Cardiac septum (tissue), 1 donor: ENCODE results near the gene IL21R. TPM values are rescaled to one million over a fixed set of nuclear protein-coding genes. Genes with fewer than 3 reads are reported as not detected.
A peak's percentile ranks its signal among the peaks of the same experiment; 100 is the strongest.
"Not testable (repeated sequence)": the region's sequence is repeated elsewhere in the genome, so short reads cannot be mapped to it uniquely, and the experiment has no call there.

Experiments
- DNase-seq: peaks from one replicate; pipeline ENCODE4 v3.0.0-alpha.2; 2020; ENCODE audit warnings: low spot score
- intact Hi-C: fragments of 100-400 bp; cut with DNase I; formaldehyde crosslinking; loops from one replicate; pipeline ENCODE4 v1.14.0; 2022
- total RNA-seq: library from RNA; stranded (reverse); fragmentation: NEBNext Ultra II Directional; extraction: Animal tissue kit (Norgen Biotek cat#: 25700); gene quantifications from one replicate; pipeline ENCODE4 v1.2.1, GENCODE V29; 2021
- donor health status: DM: no; HTN: no; CAD: no.

Gene IL21R
- total RNA-seq, 1 donor from 2014 or later: 1.4 TPM

DNA sequence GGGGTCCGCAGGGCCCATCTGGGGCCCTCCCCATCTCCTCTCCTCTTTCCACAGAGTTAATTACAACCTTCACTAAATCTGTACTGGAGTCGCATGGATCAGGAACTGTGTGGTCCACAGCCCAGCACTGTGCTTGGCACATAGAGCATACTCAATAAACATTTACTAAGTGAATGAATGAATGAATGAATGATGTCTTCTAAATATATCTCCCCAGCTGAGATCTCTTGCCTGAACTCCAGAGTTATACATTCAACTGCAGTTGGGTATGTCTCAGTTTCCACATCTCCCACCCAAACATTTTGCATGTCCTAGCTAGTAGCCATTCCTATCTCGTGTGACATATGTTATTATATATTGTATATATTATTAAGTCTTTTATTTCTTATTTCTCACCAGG, 28.7 kb upstream of the IL21R start:
- DNase-seq: no peak
- intact Hi-C loops: no loop called here

DNA sequence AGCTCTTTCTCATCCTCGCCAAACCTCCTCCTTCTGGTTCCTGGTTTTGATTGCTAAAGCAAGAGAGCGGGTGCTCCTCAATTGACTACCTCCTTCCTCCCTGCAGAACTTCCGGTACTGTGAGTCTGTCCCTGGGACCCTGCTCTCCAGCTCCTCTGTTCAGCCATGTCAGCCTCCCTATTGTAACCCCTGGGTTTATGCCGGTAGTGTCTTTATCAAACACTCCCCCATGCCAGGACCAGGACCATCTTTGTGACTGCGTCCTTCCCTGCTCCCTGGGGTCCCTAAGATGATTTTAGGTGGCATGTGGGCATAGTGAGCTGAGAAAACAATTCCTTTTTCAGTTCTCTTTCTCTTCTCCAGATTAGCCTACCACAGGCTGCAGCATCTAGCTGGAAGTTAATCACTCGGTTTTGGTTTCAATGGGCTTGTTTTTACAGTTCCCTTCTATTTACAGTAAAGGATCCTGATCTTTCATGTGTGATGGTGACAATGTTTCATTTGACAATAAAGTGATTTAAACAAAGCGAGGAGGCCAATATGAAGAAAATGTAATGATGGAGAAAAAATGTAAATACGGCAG, 27.7 kb upstream of the IL21R start:
- no peak for DNase-seq
- intact Hi-C loops: no loop called here

DNA sequence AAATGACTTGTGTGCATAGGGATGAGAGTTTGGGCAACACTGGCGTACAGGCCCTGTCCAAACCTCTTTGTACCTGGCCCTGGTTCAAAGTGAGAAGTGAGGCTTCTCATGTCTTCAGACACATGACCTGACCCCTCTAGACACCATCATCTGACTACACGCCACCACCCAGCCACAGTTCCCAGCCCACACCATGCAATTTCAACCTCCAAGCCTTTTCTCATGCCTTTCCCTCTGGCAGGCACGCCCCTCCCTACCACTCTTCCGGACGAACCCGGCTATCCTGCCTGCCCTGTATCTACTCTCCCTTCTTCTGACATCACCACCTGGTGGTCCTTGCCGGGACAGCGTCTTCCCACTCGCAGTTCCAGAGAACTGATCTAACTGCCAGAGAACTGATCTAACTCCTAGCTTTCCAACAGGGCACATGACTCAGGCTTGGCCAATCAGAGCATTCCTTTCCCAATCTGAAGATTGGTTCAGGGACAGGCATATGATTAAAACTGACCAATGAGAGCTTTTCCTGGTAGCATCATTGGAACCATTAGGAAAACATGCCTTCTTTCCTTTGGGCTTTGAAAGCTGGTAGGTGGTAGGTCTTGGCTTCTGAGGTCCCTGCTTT, 27.1 kb upstream of the IL21R start:
- intact Hi-C loops: no loop called here
- DNase-seq: no peak

DNA sequence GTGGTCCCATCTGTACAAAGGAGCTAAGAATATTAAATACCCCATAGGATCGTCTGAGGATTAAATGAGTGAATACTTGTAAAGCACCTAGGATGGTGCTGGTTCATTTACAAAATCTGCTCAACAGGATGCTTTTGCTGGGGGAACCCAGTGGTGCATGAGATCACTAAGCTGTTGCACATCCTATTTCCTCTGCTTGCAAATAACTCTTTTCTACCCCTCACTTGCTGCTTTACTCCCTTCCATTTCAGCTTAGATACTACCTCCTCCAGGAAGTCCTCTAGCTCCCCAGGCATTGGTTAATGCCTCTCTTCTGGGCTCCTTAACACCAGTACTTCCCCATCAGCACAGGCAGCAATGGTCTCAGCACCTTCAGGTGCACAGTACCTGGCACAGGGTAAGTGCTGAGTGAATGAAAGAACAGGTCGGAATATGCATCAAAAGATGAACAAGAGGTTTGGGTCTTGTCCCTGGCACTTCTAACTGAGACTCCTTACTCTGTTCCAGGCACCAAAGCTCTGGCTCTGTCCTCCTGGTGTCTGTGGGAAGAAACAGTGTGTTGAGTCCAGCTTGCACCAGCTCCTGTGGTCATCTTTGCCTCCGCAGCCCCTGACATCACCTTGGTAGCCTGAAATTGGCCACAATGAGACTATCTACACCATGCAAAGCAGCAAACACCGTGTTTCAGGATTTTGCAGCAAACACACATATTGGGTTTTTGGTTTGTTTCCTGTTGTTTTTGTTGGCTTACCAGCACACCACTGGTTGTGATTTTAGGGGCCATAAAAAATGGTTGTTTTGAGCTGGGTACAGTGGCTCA, 24.1 kb upstream of the IL21R start:
- intact Hi-C loops: no loop called here
- DNase-seq: peak; percentile 22

DNA sequence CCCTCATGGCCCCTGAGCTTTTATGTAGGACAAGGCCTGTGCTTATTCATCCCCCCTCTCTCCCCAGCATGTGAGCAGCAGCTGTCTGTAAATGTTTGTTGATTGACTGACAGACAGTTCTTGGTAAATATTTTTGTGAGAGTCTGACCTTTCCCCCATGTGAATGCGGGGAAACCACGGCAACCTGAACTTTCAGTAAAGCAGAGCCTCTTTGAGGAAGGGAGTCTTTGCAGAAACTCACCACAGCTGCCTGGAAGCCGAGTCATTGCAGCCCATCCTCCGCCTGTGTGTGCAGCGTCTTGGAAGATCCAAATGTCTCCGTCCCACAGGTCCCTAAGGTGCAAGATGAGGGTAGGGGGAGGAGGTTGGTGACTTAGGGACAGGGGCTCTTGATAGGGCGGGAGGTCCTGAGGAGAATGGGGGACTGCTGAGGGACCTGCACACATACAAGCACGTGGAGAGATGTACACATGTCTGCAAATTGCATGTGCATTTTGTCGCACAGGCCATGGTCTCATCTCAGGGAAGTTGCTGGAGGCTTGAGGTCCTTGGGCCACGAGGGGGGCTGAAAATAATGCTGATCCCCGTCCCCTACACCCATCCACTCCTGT, 23.0 kb upstream of the IL21R start:
- DNase-seq: peak; percentile 63
- intact Hi-C loops: no loop called here

DNA sequence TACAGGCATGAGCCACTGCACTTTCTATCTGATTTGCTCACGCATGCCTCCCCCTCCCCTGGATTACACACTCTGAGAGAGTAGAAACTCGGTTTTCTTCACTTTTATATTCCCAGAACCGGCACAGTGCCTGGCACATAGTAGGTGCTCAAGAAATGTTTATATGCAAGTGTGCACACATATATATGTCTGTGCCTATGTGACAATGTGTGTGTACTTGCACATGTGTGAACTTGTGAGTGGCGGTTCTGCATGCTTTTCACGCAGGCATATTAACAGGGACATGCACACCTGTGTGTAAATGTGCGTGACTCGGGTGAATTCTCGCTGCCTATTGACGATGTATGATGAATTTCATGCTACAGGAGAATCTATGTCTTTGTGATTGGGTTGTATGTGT, 22.1 kb upstream of the IL21R start:
- intact Hi-C loops: no loop called here
- peak; percentile 51 for DNase-seq

DNA sequence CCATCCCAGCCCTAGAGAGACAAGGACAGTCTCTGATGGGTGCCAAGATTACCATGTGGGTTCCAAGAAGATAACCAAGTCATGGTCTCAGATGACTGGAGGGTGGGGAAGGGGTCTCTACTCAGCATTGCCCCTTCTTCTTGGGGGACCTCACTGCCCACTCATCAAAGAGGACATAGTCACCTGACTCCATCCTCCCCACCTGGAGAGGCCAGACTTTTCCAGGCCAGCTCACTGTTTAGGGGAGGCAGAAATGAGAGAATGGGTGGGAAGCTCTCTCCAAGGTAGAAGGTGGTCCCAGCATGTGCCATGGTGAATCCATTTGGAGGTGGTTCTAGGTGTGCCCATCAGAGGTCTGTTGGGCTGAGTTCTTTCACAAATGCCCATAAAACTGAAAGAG, 20.7 kb upstream of the IL21R start:
- no peak for DNase-seq
- intact Hi-C loops: no loop called here

DNA sequence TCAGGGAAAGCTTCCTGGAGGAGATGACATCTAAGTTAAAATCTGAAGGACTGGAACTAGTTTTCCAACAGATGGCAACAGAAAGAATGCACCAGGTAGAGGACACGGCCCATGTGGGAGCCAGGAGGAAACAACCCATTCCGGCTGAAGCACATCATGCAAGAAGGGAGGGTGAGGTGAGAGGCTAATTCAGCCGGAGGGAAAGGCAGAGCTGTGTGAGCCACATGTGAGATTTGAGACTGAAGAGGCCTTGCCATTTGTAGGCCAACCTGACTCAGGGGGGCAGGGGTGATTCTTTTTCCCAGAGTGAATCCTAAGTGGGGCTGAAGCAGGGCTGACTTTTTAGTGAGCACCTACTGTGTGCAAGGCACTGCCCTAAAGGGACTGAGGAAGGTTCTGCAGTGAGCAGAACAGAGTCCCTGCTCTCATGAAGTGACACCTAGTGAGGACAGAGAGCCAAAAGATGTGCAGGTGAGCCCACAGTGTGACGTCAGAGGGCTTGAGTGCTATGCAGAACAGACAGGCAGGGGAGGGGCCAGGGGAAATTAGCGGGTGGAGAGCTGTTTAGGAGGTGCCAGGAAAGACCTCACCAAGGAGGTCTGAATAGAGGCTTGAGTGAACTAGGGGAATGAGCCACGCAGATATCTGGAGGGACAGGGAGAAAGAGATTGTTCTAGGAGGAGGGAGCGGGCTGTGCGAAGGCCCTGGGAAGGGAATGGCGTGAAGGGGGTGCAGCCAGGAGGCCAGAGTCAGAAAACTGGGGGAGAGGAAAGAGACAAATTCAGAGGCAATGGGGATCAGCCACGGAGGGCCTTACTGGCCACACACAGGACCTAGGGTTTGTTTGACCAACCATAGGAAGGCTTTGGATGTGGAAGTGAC, 19.8 kb upstream of the IL21R start:
- peak; percentile 44 for DNase-seq
- intact Hi-C loops: no loop called here

DNA sequence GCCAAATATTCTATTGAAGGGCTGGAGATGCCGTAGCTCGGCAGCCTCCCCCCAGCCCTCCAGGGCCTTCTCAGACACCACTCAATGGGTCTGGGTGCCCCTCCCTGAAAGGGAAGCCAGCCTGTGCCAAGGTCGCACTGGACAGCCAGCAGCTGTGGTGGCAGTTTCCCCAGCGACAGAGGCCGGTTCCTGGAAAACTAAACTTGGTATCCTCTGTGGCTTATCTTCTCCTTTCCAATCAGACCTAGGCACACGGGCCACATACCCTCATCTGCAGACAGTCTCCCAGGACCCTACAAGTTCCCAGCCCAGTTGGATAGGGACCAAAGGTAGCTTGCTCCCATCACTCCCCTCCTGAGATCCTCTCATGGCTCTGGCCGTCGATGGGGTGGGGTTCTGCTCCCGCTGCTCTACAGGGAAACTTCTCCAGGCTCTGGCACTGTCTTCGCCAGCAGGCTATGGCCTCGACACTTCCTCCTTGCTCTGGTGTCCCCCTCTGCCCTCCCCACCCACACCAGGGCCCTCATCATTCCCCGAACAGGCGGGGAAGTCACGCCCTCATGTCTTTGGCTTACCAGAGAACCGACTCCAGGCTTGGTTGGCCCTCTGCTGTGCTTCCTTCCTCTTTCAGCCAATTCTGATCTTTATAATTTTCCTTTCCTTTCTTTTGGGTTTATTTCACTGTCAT, 18.3 kb upstream of the IL21R start:
- intact Hi-C loops: no loop called here
- no peak for DNase-seq

DNA sequence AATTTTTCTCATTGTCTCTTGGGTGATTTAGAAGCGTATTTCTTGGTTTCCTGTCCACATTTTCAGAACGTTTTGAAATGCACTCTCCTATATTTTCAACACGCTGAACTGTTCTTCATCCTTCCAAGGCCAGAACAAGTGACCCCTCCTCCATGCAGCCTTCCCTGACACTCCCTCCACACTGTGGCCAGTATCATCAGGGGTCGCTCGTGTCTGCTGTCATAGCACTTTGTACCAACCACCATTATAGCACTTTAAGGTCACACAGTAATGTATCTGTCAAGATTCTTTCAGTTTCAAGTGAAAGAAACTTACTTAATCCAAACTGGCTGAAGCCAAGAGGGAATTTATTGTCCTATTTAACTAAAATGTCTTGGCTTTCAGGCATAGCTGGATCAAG, 17.5 kb upstream of the IL21R start:
- intact Hi-C loops: no loop called here
- no peak for DNase-seq

DNA sequence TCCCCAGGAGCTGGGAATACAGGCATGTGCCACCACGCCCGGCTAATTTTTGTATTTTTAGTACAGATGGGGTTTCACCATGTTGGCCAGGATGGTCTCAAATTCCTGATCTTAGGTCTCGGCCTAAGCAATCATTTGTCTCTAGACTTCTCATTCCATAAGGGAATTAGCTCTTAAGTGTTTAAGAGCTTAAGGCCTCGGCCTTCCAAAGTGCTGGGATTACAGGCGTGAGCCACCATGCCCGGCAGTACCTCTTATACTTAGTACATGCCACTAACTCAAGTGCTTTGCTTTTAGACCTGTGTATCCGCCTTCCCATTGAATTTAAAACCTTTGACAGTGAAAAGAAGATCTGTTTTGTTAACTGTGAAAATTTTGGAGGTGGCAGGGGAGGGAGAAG, 16.6 kb upstream of the IL21R start:
- intact Hi-C loops: no loop called here
- DNase-seq: no peak

DNA sequence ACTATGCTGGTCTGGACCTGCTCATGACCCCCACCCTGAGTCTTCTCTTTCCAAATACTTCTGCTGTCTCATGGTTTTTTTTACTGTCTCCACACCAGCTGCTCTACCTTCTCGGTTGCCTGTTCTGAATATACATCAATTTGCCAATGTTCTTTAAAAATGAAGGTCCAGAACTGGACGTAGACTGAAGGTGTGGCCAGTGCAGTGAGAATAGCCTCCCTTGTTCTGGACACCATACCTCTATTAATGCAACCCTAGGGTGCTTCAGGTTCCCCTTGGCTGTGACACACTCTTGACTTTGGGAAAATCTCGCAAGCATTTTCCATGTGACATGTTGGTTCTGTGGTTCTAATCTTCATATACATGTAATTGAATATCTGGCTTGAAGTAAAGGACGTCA, 15.3 kb upstream of the IL21R start:
- no peak for DNase-seq
- intact Hi-C loops: no loop called here

DNA sequence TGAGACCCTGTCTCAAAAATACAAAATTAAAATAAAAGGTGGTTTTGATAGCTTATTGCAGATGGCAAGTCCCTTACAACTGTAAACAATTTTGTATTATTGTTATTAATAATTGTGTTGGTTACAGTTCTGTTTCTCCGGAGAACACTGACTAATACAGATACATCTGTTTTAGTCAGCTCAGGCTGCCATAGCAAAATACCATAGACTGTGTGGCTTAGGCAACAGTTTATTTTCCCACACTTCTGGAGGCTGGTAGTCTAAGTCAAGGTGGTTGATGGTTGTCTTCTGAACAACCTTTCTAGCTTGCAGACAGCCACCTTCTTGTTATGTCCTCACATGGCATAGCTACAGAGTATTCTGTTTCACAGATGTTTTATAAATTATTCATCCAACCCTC, 14.2 kb upstream of the IL21R start:
- DNase-seq: no peak
- intact Hi-C loops: no loop called here

DNA sequence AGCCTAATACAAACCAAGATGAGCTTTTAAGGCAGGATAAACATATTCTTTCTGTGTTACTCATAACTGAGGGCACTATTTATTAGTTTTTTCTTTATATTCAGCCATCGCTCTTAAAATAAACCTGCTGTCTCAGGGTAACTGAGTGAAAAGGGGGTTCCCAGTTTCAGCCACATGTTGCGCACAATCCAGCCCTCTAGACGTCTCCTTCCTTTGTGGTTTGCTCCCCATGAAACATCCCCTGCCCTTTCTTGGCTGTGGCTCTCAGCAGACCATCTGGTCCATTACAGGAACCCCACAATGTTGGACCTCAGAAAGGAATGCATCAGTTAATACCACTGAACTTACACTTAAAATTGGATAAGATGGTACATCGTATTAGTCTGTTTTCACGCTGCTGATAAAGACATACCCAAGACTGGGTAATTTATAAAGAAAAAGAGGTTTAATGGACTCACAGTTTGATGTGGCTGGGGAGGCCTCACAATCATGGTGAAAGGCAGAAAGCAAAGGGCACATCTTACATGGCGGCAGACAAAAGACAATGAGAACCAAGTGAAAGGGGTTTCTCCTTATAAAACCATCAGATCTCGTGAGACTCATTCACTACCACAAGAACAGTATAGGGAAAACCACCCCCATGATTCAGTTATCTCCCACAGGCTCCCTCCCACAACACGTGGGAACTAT, 12.6 kb upstream of the IL21R start:
- intact Hi-C loops: no loop called here
- no peak for DNase-seq

DNA sequence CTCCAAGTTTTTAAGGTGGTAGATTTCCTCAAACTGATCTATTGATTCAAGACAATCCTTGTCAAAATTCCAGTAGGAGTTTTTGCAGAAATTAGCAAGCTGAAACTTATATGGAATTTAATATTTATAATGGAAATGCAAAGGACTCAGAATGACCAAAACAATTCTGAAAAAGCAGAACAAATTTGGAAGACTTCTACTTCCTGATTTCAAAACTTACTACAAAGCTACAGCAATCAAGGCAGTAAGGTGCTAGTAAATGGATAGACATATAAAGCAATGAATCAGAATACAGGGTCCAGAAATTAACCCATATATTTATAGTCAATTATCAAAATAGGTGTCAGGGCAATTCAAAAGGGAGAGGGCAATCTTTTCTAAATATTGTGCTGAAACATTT, 11.8 kb upstream of the IL21R start:
- intact Hi-C loops: no loop called here
- DNase-seq: no peak

DNA sequence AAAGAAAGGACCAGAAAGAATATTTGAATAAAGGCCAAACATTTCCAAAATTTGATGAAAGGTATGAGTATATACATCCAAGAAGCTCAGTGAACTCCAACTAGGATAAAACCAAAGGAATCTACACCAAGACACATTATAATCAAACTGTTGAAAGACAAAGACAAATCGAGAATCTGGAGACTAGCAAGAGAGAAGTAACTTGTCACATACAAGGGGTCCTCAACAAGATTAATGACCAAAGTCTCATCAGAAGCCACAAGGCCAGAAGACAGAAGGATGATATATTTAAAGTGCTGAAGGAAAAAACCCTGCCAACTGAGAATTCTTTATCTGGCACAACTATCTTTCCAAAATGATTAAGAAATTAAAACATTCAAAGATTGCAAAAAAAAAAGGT, 9.3 kb upstream of the IL21R start:
- intact Hi-C loops: no loop called here
- no peak for DNase-seq

DNA sequence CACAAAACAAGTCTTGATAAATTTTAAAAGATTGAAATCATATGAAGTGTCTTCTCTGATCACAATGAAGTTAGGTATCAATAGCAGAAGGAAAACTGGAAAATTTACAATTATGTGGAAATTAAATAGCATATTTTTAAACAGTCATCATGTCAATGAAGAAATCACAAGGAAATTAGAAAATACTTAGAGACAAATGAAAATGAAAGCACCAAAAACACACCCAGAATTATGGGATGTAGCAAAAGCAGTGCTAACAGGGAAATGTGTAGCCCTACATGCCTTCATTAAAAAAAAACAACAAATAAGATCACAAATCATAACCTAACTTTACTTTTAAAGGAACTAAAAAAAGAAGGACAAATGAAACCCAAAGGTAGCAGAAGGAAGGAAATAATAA, 7.5 kb upstream of the IL21R start:
- intact Hi-C loops: no loop called here

DNA sequence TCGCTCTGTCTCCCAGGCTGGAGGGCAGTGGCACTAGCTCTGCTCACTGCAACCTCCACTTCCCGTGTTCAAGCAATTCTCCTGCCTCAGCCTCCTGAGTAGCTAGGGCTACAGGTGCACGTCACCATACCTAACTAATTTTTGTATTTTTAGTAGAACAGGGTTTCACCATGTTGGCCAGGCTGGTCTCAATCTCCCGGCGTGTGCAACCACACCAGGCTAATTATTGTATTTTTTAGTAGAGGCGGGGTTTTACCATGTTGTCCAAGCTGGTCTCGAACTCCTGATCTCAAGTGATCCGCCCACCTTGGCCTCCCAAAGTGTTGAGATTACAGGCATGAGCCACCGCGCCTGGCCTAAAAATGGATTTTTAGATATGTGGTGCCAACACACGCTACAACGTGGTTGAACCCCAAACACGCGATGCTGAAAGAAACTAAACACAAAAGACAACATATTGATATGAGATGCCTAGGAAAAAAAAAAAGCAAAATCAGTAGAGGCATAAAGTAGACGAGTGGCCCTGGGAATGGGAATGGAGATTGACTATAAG, 3.6 kb upstream of the IL21R start:
- intact Hi-C loops, DNase-seq: not testable (repeated sequence)

More for the DNA sequence above, 7.5 kb upstream of the IL21R start:
- DNase-seq: no peak
